ENCODE data around the gene ARSJ.

GRCh38 chr4:113953888-113954287, 25.6 kb downstream of the ARSJ start:
- TF ChIP-seq CTCF (conservative IDR thresholded peaks at IDR 0.05; ENCODE audit: low read length): no peak
- TF ChIP-seq EZH2phosphoT487 (IDR thresholded peaks at IDR 0.05; ENCODE audit: borderline replicate concordance): no peak
